ENCODE measurements around the gene GATAD1. TPM values are rescaled to one million over a fixed set of nuclear protein-coding genes. Genes with fewer than 3 reads are reported as not detected.
"Not testable (repeated sequence)": the region's sequence is repeated elsewhere in the genome, so short reads cannot be mapped to it uniquely, and the experiment has no call there.

The GATAD1 gene
- total RNA-seq, 2 donors from 2014 or later = 47.8 to 69.8 TPM

- Mint-ChIP-seq H3K27me3 (ENCODE audit: insufficient read depth) (no peaks in the 10 kb centered on the region), H3K27ac (peak overlapping the region; percentile 57), H3K4me3 (no peak overlapping the region), H3K4me1 (peaks cover 19% of the 10 kb centered on the region), H3K36me3 (ENCODE audit: low read depth) (no peaks in the 10 kb centered on the region), H3K9me3 (peaks cover 1% of the 10 kb centered on the region)
- 91 to 100% methylated on average over 4 of the region's 4 CpGs for WGBS, 2 experiments (ENCODE audit: insufficient coverage in 1 of 2, insufficient read length in 1 of 2)
- H3K9me3 ChIP-seq (ENCODE audit: control insufficient read depth, low read length) = peaks cover 6% of the 10 kb centered on the region
- H3K27ac ChIP-seq (ENCODE audit: low read depth, low read length) = no peak overlapping the region
- no peak overlapping the region for H3K4me3 ChIP-seq (ENCODE audit: low read length)
- no peaks in the 10 kb centered on the region for H3K27me3 ChIP-seq (ENCODE audit: control insufficient read depth, insufficient read depth, low read length, poor library complexity, severe bottlenecking)
- no peak for DNase-seq
- TF ChIP-seq CTCF (conservative IDR thresholded peaks at IDR 0.05) = no peak
- H3K9ac ChIP-seq (ENCODE audit: extremely low read depth, low read length, poor library complexity, severe bottlenecking) = no peak overlapping the region
- H3K36me3 ChIP-seq (ENCODE audit: control insufficient read depth, insufficient read depth, low read length) = no peaks in the 10 kb centered on the region
- no peaks in the 10 kb centered on the region for H3K4me1 ChIP-seq (ENCODE audit: control insufficient read depth, insufficient read depth, low read length)
Observed at GRCh38 chr7:92478711-92479110, 31.4 kb downstream of the GATAD1 start.

- not testable (repeated sequence) for H3K9me3 ChIP-seq (ENCODE audit: control insufficient read depth, low read length); H3K36me3 Mint-ChIP-seq (ENCODE audit: low read depth); H3K4me1 ChIP-seq (ENCODE audit: control insufficient read depth, insufficient read depth, low read length); DNase-seq; H3K27me3 Mint-ChIP-seq (ENCODE audit: insufficient read depth); H3K4me3 Mint-ChIP-seq; H3K9ac ChIP-seq (ENCODE audit: extremely low read depth, low read length, poor library complexity, severe bottlenecking); H3K4me3 ChIP-seq (ENCODE audit: low read length); H3K27ac ChIP-seq (ENCODE audit: low read depth, low read length); H3K27me3 ChIP-seq (ENCODE audit: control insufficient read depth, insufficient read depth, low read length, poor library complexity, severe bottlenecking); H3K9me3 Mint-ChIP-seq; H3K36me3 ChIP-seq (ENCODE audit: control insufficient read depth, insufficient read depth, low read length)
- peak overlapping the region; percentile 57 for H3K27ac Mint-ChIP-seq
- 89 to 93% methylated on average over 3 to 4 of the region's 4 CpGs for WGBS, 2 experiments (ENCODE audit: insufficient coverage in 1 of 2, insufficient read length in 1 of 2)
- H3K4me1 Mint-ChIP-seq = peaks cover 19% of the 10 kb centered on the region
Observed at GRCh38 chr7:92479146-92479545, 31.9 kb downstream of the GATAD1 start.

- not testable (repeated sequence) for H3K4me1 ChIP-seq (ENCODE audit: control insufficient read depth, insufficient read depth, low read length); H3K27ac ChIP-seq (ENCODE audit: low read depth, low read length); H3K9me3 Mint-ChIP-seq; H3K27me3 Mint-ChIP-seq (ENCODE audit: insufficient read depth); DNase-seq; H3K4me3 Mint-ChIP-seq; H3K27ac Mint-ChIP-seq; H3K9ac ChIP-seq (ENCODE audit: extremely low read depth, low read length, poor library complexity, severe bottlenecking); H3K4me1 Mint-ChIP-seq; H3K9me3 ChIP-seq (ENCODE audit: control insufficient read depth, low read length); H3K36me3 Mint-ChIP-seq (ENCODE audit: low read depth); H3K27me3 ChIP-seq (ENCODE audit: control insufficient read depth, insufficient read depth, low read length, poor library complexity, severe bottlenecking)
- Histone ChIP-seq H3K36me3 (ENCODE audit: control insufficient read depth, insufficient read depth, low read length) (peaks cover 34% of the 10 kb centered on the region), H3K4me3 (ENCODE audit: low read length) (peak overlapping the region; percentile 66)
- WGBS, 2 experiments (ENCODE audit: insufficient coverage in 1 of 2, insufficient read length in 1 of 2) = 52% methylated on average over 5 of the region's 6 CpGs; no CpG with 5 or more reads in 1 of the 2 experiments
Observed at GRCh38 chr7:92483624-92484023, 36.3 kb downstream of the GATAD1 start.

- peaks cover 36% of the 10 kb centered on the region for H3K36me3 ChIP-seq (ENCODE audit: control insufficient read depth, insufficient read depth, low read length)
- not testable (repeated sequence) for H3K27me3 ChIP-seq (ENCODE audit: control insufficient read depth, insufficient read depth, low read length, poor library complexity, severe bottlenecking); DNase-seq; H3K4me3 Mint-ChIP-seq; H3K36me3 Mint-ChIP-seq (ENCODE audit: low read depth); H3K27ac Mint-ChIP-seq; H3K9ac ChIP-seq (ENCODE audit: extremely low read depth, low read length, poor library complexity, severe bottlenecking); H3K9me3 ChIP-seq (ENCODE audit: control insufficient read depth, low read length); H3K4me1 ChIP-seq (ENCODE audit: control insufficient read depth, insufficient read depth, low read length); H3K27ac ChIP-seq (ENCODE audit: low read depth, low read length); H3K4me1 Mint-ChIP-seq; H3K9me3 Mint-ChIP-seq; H3K4me3 ChIP-seq (ENCODE audit: low read length); H3K27me3 Mint-ChIP-seq (ENCODE audit: insufficient read depth)
- 95 to 100% methylated on average over 1 to 6 of the region's 6 CpGs for WGBS, 2 experiments (ENCODE audit: insufficient coverage in 1 of 2, insufficient read length in 1 of 2)
Observed at GRCh38 chr7:92484226-92484625, 36.9 kb downstream of the GATAD1 start.
